DOHH2 (cell line): ENCODE results near the gene TFCP2L1.

ENCODE experiments used
- H3F3A ChIP-seq: fragments of 200-600 bp; sonication (generic), shearing (Covaris generic); 2 replicates; pipeline ENCODE4 v1.6.0; 2016; ENCODE audit warnings: antibody characterized with exemption, mild to moderate bottlenecking; ENCODE audit not compliant: control insufficient read depth, insufficient read depth
- H3K27ac ChIP-seq: fragments of 200-600 bp; sonication (generic); 2 replicates; pipeline ENCODE4 v1.5.1; 2014; ENCODE audit warnings: low read depth, mild to moderate bottlenecking, low read length, moderate library complexity
- H3K27me3 ChIP-seq: fragments of 200-600 bp; sonication (generic); 2 replicates; pipeline ENCODE4 v1.6.1; 2014; ENCODE audit warnings: mild to moderate bottlenecking, low read length, mixed read lengths; ENCODE audit not compliant: control insufficient read depth
- H3K36me3 ChIP-seq: fragments of 200-600 bp; sonication (generic); 2 replicates; pipeline ENCODE4 v1.6.1; 2014; ENCODE audit warnings: mild to moderate bottlenecking, low read length, moderate library complexity, mixed read lengths; ENCODE audit not compliant: control insufficient read depth
- H3K4me1 ChIP-seq: fragments of 200-600 bp; sonication (generic); 2 replicates; pipeline ENCODE4 v1.6.1; 2014; ENCODE audit warnings: mild to moderate bottlenecking, low read length, mixed read lengths; ENCODE audit not compliant: control insufficient read depth
- H3K4me2 ChIP-seq: fragments of 200-600 bp; sonication (generic); 2 replicates; pipeline ENCODE4 v1.6.0; 2014; ENCODE audit warnings: mild to moderate bottlenecking, low read length, moderate library complexity
- H3K4me3 ChIP-seq: fragments of 200-600 bp; sonication (generic); 2 replicates; pipeline ENCODE4 v1.5.1; 2014; ENCODE audit warnings: mild to moderate bottlenecking, low read length, mixed read lengths
- H3K79me2 ChIP-seq: fragments of 200-600 bp; sonication (generic); 2 replicates; pipeline ENCODE4 v1.6.1; 2014; ENCODE audit warnings: mild to moderate bottlenecking, low read length, mixed read lengths; ENCODE audit not compliant: control insufficient read depth
- H3K9me2 ChIP-seq: fragments of 200-600 bp; sonication (generic); replicated peaks from 2 replicates; pipeline ENCODE4 v1.6.1; 2014; ENCODE audit warnings: mild to moderate bottlenecking, low read length, mixed read lengths; ENCODE audit not compliant: control insufficient read depth
- H3K9me3 ChIP-seq: fragments of 200-600 bp; sonication (generic); 2 replicates; pipeline ENCODE4 v1.6.1; 2014; ENCODE audit warnings: antibody characterized with exemption, low read length, mixed read lengths; ENCODE audit not compliant: control insufficient read depth, insufficient read depth
- H4K20me1 ChIP-seq: fragments of 200-600 bp; sonication (generic); 2 replicates; pipeline ENCODE4 v1.6.0; 2014; ENCODE audit warnings: low read depth, mild to moderate bottlenecking, antibody characterized with exemption, low read length, moderate library complexity; ENCODE audit not compliant: control insufficient read depth, insufficient read depth
- EZH2phosphoT487 ChIP-seq: fragments of 200-600 bp; sonication (generic); IDR thresholded peaks from 2 replicates; pipeline ENCODE4 v1.6.1; 2017; ENCODE audit warnings: borderline replicate concordance, mild to moderate bottlenecking, antibody characterized with exemption, low read length, moderate library complexity, mixed read lengths
- TF ChIP-seq, protein P1 (sequence below): fragments of 200-600 bp; sonication (generic); IDR thresholded peaks from one replicate; pipeline ENCODE4 v1.5.1; 2014; ENCODE audit warnings: antibody characterized with exemption, mild to moderate bottlenecking, low read depth, low read length; ENCODE audit not compliant: poor library complexity, severe bottlenecking

The TFCP2L1 gene

DNA sequence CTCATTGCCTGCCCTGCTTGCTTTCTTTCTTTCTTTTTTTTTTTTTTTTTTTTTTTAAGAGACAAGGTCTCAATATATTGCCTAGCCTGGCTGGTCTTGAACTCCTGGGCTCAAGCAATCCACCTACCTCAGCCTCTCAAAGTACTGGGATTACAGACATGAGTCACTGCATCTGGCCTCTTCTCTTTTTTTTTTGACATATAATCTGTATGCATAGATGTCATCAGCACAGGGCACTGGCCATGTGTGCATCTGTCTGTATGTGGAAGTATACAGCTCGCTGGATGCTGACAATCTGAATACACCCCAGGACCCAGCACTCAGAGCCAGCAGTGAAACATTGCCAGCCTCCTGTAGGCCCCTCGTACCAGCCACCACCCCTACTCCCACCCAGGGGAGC is 49.5 kb downstream of the TFCP2L1 start:
- H4K20me1 ChIP-seq, result no peaks in the 10 kb centered on the region
- H3F3A ChIP-seq, result no peaks in the 10 kb centered on the region
- H3K79me2 ChIP-seq, result no peaks in the 10 kb centered on the region
- no peaks in the 10 kb centered on the region for H3K4me1 ChIP-seq
- H3K4me3 ChIP-seq, result no peak overlapping the region
- TF ChIP-seq EZH2phosphoT487, result no peak
- TF ChIP-seq, protein P1, sequence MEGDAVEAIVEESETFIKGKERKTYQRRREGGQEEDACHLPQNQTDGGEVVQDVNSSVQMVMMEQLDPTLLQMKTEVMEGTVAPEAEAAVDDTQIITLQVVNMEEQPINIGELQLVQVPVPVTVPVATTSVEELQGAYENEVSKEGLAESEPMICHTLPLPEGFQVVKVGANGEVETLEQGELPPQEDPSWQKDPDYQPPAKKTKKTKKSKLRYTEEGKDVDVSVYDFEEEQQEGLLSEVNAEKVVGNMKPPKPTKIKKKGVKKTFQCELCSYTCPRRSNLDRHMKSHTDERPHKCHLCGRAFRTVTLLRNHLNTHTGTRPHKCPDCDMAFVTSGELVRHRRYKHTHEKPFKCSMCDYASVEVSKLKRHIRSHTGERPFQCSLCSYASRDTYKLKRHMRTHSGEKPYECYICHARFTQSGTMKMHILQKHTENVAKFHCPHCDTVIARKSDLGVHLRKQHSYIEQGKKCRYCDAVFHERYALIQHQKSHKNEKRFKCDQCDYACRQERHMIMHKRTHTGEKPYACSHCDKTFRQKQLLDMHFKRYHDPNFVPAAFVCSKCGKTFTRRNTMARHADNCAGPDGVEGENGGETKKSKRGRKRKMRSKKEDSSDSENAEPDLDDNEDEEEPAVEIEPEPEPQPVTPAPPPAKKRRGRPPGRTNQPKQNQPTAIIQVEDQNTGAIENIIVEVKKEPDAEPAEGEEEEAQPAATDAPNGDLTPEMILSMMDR, result no peak
- H3K36me3 ChIP-seq, result no peaks in the 10 kb centered on the region
- no peaks in the 10 kb centered on the region for H3K9me3 ChIP-seq
- H3K27me3 ChIP-seq, result no peaks in the 10 kb centered on the region
- H3K4me2 ChIP-seq, result no peak overlapping the region
- H3K9me2 ChIP-seq, result no peaks in the 10 kb centered on the region
- H3K27ac ChIP-seq, result no peak overlapping the region

DNA sequence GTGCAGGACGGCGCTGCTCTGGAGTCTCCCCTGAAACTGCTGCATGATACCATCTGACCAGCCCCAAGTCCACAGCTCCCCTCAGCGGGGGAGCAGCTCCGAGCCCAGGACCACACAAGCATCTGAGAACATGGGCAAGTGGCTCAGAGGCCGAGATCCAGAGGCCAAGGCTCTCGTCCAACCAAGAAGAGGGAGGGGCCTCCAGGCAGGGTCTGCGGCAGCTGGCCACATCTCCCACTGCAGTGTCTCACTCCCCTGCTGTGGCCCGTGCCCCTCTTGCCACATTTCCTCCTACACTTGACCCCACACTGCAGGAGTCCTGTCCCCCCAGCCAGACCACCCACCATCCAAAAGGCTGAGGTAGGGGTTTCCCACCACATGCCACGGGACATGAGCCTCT is 50.2 kb downstream of the TFCP2L1 start:
- Histone ChIP-seq H3K9me3 (no peaks in the 10 kb centered on the region), H3K27ac (no peak overlapping the region), H3K4me2 (no peak overlapping the region), H3K79me2 (no peaks in the 10 kb centered on the region), H4K20me1 (no peaks in the 10 kb centered on the region), H3K9me2 (no peaks in the 10 kb centered on the region), H3F3A (no peaks in the 10 kb centered on the region), H3K4me1 (no peaks in the 10 kb centered on the region), H3K27me3 (no peaks in the 10 kb centered on the region), H3K36me3 (no peaks in the 10 kb centered on the region), H3K4me3 (no peak overlapping the region)
- no peak for TF ChIP-seq EZH2phosphoT487
- TF ChIP-seq, protein P1, result no peak

DNA sequence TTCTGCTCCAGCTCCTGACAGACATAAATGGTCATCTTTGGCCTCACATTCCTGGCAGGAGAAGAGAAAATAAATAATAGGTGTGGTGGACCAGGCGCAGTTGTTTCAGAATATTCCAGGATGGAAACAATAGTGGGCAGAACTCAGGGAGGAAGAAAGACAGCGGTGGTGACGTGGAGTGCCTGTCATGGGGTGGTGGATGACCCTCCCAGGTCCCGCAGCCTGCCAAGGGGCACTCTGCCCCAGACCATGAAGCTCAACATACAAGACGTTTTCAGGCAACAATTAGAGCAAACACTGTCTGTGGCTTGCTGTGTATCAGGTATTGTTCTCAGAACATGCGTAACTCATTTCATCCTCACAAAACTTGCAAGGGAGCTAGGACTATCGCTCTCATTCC is 50.9 kb downstream of the TFCP2L1 start:
- Histone ChIP-seq H3K4me3 (no peak overlapping the region), H4K20me1 (no peaks in the 10 kb centered on the region), H3K27ac (no peak overlapping the region), H3K9me2 (no peaks in the 10 kb centered on the region), H3F3A (no peaks in the 10 kb centered on the region), H3K27me3 (no peaks in the 10 kb centered on the region), H3K79me2 (no peaks in the 10 kb centered on the region), H3K4me2 (no peak overlapping the region), H3K36me3 (no peaks in the 10 kb centered on the region), H3K4me1 (no peaks in the 10 kb centered on the region), H3K9me3 (no peaks in the 10 kb centered on the region)
- TF ChIP-seq EZH2phosphoT487, result no peak
- TF ChIP-seq, protein P1, result no peak
